A673 (cell line): ENCODE data around the gene YWHAQ. TPM values are rescaled to one million over a fixed set of nuclear protein-coding genes. Genes with fewer than 3 reads are reported as not detected.

Experiments used
- BruUV-seq: library from RNA; stranded (reverse); fragments of 400-500 nt; replicated peaks from 2 replicates; lab custom pipeline; 2021; lab: Mats Ljungman, UMichigan
- CTCF ChIA-PET: fragments of 300-600 bp; sonication (Branson Sonifier 250); formaldehyde crosslinking; loops from one replicate; lab custom pipeline; 2022; ENCODE audit warnings: antibody characterized with exemption; lab: Charles Lee
- POLR2A ChIA-PET: fragments of 300-600 bp; sonication (Branson Sonifier 250); formaldehyde crosslinking; loops from one replicate; lab custom pipeline; 2022; ENCODE audit warnings: antibody characterized with exemption; ENCODE audit not compliant: low non-redundant PET; lab: Charles Lee
- DNase-seq: peaks from one replicate; pipeline ENCODE4 v3.0.0-alpha.2; 2015; ENCODE audit warnings: low spot score
- H3K27ac ChIP-seq: fragments of 200-600 bp; sonication (generic); 2 replicates; pipeline ENCODE4 v1.5.1; 2016; ENCODE audit warnings: mixed run types, low read depth, mild to moderate bottlenecking, mixed read lengths, antibody characterized with exemption, low read length; ENCODE audit not compliant: poor library complexity, severe bottlenecking
- H3K27me3 ChIP-seq: fragments of 200-600 bp; sonication (generic); replicated peaks from 2 replicates; pipeline ENCODE4 v1.6.1; 2017; ENCODE audit warnings: mixed run types, low read depth, mild to moderate bottlenecking, mixed read lengths, antibody characterized with exemption, low read length; ENCODE audit not compliant: insufficient read depth, poor library complexity
- H3K36me3 ChIP-seq: fragments of 200-600 bp; sonication (generic); 2 replicates; pipeline ENCODE4 v1.6.1; 2016; ENCODE audit warnings: mixed run types, mild to moderate bottlenecking, mixed read lengths, antibody characterized with exemption, low read length; ENCODE audit not compliant: insufficient read depth, poor library complexity, severe bottlenecking
- H3K4me1 ChIP-seq: fragments of 200-600 bp; sonication (generic); 2 replicates; pipeline ENCODE4 v1.6.1; 2017; ENCODE audit warnings: mixed run types, mild to moderate bottlenecking, mixed read lengths, antibody characterized with exemption, low read length; ENCODE audit not compliant: insufficient read depth, poor library complexity, severe bottlenecking
- H3K4me3 ChIP-seq: fragments of 200-600 bp; sonication (generic); 2 replicates; pipeline ENCODE4 v1.5.1; 2016; ENCODE audit warnings: low read depth, mixed run types, mild to moderate bottlenecking, mixed read lengths, low read length; ENCODE audit not compliant: poor library complexity, severe bottlenecking
- H3K9me3 ChIP-seq: fragments of 200-600 bp; sonication (generic); 2 replicates; pipeline ENCODE4 v1.6.1; 2016; ENCODE audit warnings: mixed run types, low read depth, mild to moderate bottlenecking, mixed read lengths, antibody characterized with exemption, low read length; ENCODE audit not compliant: poor library complexity, severe bottlenecking
- EZH2 ChIP-seq: fragments of 200-600 bp; sonication (generic); IDR thresholded peaks from 2 replicates; pipeline ENCODE4 v1.6.1; 2017; ENCODE audit warnings: borderline replicate concordance, low read depth, mild to moderate bottlenecking, mixed read lengths, antibody characterized with exemption, low read length; ENCODE audit not compliant: poor library complexity, severe bottlenecking
- intact Hi-C: fragments of 100-400 bp; cut with micrococcal nuclease; formaldehyde crosslinking; loops from one replicate; pipeline ENCODE4 v1.10.0; 2022; ENCODE audit not compliant: unreplicated experiment
- total RNA-seq: library from RNA; stranded (reverse); gene quantifications from 2 replicates; pipeline ENCODE4 v1.2.3, GENCODE V29; 2021
- TF ChIP-seq, protein P1 (sequence below): fragments of 300-800, 200-600 bp; sonication (generic); conservative IDR thresholded peaks from 2 replicates; pipeline ENCODE4 v1.5.1; 2017; ENCODE audit warnings: low read depth, mild to moderate bottlenecking, antibody characterized with exemption, low read length, moderate library complexity, mixed read lengths

The YWHAQ gene
- total RNA-seq, 1 experiment from 2014 or later, result 533 TPM

DNA sequence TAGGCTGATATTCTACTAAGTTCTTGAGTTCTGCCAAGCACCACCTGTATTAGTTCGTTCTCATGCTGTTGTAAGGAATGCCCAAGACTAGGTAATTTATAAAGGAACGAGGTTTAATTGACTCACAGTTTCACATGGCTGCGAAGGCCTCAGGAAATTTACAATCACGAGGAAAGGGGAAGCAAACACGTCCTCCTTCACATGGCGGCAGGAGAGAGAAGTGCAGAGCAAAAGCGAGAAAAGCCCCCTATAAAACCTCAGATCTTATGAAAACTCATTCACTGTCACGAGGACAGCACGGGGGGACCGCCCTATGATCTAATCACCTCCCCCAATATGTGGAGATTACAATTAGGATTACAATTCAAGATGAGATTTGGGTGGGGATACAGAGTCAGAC, 47.7 kb upstream of the YWHAQ start:
- no peaks in the 10 kb centered on the region for H3K27me3 ChIP-seq
- BruUV-seq, result no TSS peak
- intact Hi-C loops, result no loop called here
- no peak overlapping the region for H3K27ac ChIP-seq
- peaks cover 18% of the 10 kb centered on the region for H3K4me1 ChIP-seq
- no peaks in the 10 kb centered on the region for H3K9me3 ChIP-seq
- TF ChIP-seq, protein P1, sequence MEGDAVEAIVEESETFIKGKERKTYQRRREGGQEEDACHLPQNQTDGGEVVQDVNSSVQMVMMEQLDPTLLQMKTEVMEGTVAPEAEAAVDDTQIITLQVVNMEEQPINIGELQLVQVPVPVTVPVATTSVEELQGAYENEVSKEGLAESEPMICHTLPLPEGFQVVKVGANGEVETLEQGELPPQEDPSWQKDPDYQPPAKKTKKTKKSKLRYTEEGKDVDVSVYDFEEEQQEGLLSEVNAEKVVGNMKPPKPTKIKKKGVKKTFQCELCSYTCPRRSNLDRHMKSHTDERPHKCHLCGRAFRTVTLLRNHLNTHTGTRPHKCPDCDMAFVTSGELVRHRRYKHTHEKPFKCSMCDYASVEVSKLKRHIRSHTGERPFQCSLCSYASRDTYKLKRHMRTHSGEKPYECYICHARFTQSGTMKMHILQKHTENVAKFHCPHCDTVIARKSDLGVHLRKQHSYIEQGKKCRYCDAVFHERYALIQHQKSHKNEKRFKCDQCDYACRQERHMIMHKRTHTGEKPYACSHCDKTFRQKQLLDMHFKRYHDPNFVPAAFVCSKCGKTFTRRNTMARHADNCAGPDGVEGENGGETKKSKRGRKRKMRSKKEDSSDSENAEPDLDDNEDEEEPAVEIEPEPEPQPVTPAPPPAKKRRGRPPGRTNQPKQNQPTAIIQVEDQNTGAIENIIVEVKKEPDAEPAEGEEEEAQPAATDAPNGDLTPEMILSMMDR, result no peak
- no peak for TF ChIP-seq EZH2
- H3K4me3 ChIP-seq, result no peak overlapping the region
- H3K36me3 ChIP-seq, result no peaks in the 10 kb centered on the region
- no peak for DNase-seq
- POLR2A ChIA-PET, result no interaction called here
- CTCF ChIA-PET, result no interaction called here

- no TSS peak for BruUV-seq
- Histone ChIP-seq H3K27ac (peak overlapping the region; percentile 51), H3K9me3 (no peaks in the 10 kb centered on the region), H3K36me3 (no peaks in the 10 kb centered on the region), H3K4me1 (peaks cover 18% of the 10 kb centered on the region), H3K4me3 (peak overlapping the region; percentile 19), H3K27me3 (no peaks in the 10 kb centered on the region)
- ChIA-PET POLR2A (no interaction called here), CTCF (no interaction called here)
- intact Hi-C loops, result no loop called here
- DNase-seq, result peak; percentile 95
- TF ChIP-seq, protein P1, result no peak
- no peak for TF ChIP-seq EZH2
Observed at GRCh38 chr2:9675415-9676351, 44.9 kb upstream of the YWHAQ start.

DNA sequence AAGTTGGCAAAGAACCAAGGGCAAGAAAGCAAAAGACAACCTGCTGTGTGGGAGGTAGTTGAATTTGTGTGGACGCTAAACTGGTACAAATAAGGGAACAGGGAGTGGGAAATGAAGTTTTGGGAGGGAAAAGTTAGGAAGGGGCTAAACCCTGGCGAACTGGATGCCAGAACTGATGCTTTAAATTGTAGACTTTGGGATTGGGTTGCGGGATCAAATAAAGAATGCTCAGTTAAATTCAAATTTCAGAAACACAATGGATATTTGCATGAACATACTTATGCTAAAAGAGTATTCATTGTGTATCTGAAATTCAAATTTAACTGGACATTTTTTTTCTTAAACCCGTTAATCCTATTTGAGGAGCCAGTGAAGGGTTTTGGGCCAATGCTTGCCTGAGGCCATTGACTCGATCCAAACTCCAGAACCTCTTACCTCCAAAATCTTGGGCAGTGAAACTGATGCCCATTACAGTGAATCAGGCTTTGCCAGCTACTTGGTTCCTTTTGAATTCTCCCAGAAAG, 44.2 kb upstream of the YWHAQ start:
- peak overlapping the region; percentile 51 for H3K27ac ChIP-seq
- no TSS peak for BruUV-seq
- POLR2A ChIA-PET, result no interaction called here
- peak overlapping the region; percentile 19 for H3K4me3 ChIP-seq
- CTCF ChIA-PET, result no interaction called here
- no peak for TF ChIP-seq EZH2
- TF ChIP-seq, protein P1, result no peak
- H3K9me3 ChIP-seq, result no peaks in the 10 kb centered on the region
- no peaks in the 10 kb centered on the region for H3K27me3 ChIP-seq
- no peaks in the 10 kb centered on the region for H3K36me3 ChIP-seq
- H3K4me1 ChIP-seq, result peaks cover 18% of the 10 kb centered on the region
- DNase-seq, result no peak
- intact Hi-C loops, result no loop called here
